Measurements from ENCODE around the gene CLCN1.
"Not testable (repeated sequence)": the region's sequence is repeated elsewhere in the genome, so short reads cannot be mapped to it uniquely, and the experiment has no call there.

CLCN1 gene

GRCh38 chr7:143389316-143390103 lies 73.6 kb downstream of the CLCN1 start:
- H3K27ac ChIP-seq, result peak overlapping the region; percentile 78
- no peak for DNase-seq (ENCODE audit: low spot score)
- POLR2A ChIA-PET (ENCODE audit: low non-redundant PET), result no interaction called here

GRCh38 chr7:143390104-143390772 lies 74.3 kb downstream of the CLCN1 start:
- no peak for DNase-seq (ENCODE audit: low spot score)
- TF ChIP-seq CTCF (conservative IDR thresholded peaks at IDR 0.05; ENCODE audit: low read depth), result no peak
- peak overlapping the region; percentile 78 for H3K27ac ChIP-seq
- CTCF ChIA-PET, result interaction anchor here (0.9 kb wide), 1 partner anchor 11 kb away, joined by 4 read pairs; no protein-coding TSS in a partner anchor
- POLR2A ChIA-PET (ENCODE audit: low non-redundant PET), result no interaction called here

More at GRCh38 chr7:143389316-143390103, 73.6 kb downstream of the CLCN1 start:
- CTCF ChIA-PET, result no interaction called here
- no peak for TF ChIP-seq CTCF (conservative IDR thresholded peaks at IDR 0.05; ENCODE audit: low read depth)

GRCh38 chr7:143390773-143391317 lies 74.9 kb downstream of the CLCN1 start:
- ChIA-PET POLR2A (ENCODE audit: low non-redundant PET) (no interaction called here), CTCF (interaction anchor here (0.9 kb wide), 1 partner anchor 11 kb away, joined by 4 read pairs; no protein-coding TSS in a partner anchor)
- peak overlapping the region; percentile 78 for H3K27ac ChIP-seq
- no peak for TF ChIP-seq CTCF (conservative IDR thresholded peaks at IDR 0.05; ENCODE audit: low read depth)
- DNase-seq (ENCODE audit: low spot score), result no peak

GRCh38 chr7:143391462-143392404 lies 75.8 kb downstream of the CLCN1 start:
- DNase-seq (ENCODE audit: low spot score), result no peak
- POLR2A ChIA-PET (ENCODE audit: low non-redundant PET), result no interaction called here
- H3K27ac ChIP-seq, result peak overlapping the region; percentile 78
- CTCF ChIA-PET, result interaction anchor here (0.5 kb wide), 1 partner anchor 10 kb away, joined by 4 read pairs; no protein-coding TSS in a partner anchor
- no peak for TF ChIP-seq CTCF (conservative IDR thresholded peaks at IDR 0.05; ENCODE audit: low read depth)

- DNase-seq (ENCODE audit: low spot score); POLR2A ChIA-PET (ENCODE audit: low non-redundant PET): not testable (repeated sequence)
- H3K27ac ChIP-seq, result peak overlapping the region; percentile 78
- CTCF ChIA-PET, result interaction anchor here (0.5 kb wide), 1 partner anchor 11 kb away, joined by 4 read pairs; no protein-coding TSS in a partner anchor
These were observed 76.5 kb downstream of the CLCN1 start for GRCh38 chr7:143392427-143392826.

- no peak for DNase-seq (ENCODE audit: low spot score)
- peak overlapping the region; percentile 78 for H3K27ac ChIP-seq
- ChIA-PET POLR2A (ENCODE audit: low non-redundant PET) (no interaction called here), CTCF (no interaction called here)
- TF ChIP-seq CTCF (conservative IDR thresholded peaks at IDR 0.05; ENCODE audit: low read depth), result no peak
These were observed 77.0 kb downstream of the CLCN1 start for GRCh38 chr7:143392875-143393266.

All from RWPE1 (cell line).